NCI-H510A treated with DMSO at 0.1 percent for 48 hours (cell line): ENCODE data around the gene SLC35F3.

Experiments used
- DNase-seq: peaks from one replicate; lab custom pipeline; 2025; lab: John Stamatoyannopoulos, UW

SLC35F3 gene

DNA sequence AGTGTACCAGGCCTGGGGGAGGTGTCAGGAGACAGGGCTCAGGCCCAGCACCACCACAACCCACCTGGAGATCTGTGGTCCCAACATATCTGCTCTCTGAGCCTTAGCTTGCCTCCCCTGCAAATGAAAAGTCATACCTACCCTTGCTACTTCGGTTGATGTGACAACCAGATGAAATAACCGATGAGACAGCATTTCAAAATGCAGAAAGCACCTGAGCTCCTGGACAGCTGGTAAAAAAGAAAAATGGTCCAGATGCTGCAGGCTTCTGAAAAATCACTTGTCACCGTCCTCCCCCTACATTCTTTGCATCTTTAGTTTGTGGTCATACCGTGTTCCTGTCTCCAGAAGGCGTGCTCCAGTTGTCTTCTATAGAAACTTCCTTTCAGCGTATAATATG is 416.8 kb downstream of the SLC35F3 start:
- DNase-seq, result no peak

DNA sequence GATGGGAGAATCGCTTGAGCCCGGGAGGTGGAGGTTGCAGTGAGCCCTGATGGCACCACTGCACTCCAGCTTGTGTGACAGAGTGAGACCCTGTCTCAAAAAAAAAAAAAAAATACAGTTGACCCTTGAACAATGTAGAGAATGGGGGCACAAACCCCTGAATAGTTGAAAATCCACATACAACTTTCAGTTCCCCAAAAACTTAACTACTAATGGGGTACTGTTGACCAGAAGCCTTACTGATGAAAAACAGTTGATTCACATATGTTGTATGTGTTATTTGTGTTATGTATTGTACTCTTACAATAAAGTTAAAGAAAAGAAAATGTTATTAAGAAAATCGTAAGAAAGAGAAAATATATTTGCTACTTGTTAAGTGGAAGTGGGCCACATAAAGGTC is 417.6 kb downstream of the SLC35F3 start:
- no peak for DNase-seq

DNA sequence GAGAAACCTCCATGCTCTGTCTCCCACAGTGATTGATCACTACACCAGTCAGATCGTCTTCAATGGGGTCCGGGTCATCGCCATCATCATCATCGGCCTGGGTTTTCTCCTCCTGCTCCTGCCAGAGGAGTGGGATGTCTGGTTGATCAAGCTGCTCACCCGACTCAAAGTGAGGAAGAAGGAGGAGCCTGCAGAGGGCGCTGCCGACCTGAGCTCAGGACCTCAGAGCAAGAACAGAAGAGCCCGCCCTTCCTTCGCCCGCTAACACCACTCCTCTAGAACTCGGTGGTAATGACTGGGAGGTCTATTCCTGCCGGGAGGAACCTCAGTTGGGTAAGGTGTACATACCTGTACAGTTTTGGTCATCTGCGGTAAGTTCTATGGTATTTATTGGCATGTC is 418.5 kb downstream of the SLC35F3 start:
- no peak for DNase-seq

DNA sequence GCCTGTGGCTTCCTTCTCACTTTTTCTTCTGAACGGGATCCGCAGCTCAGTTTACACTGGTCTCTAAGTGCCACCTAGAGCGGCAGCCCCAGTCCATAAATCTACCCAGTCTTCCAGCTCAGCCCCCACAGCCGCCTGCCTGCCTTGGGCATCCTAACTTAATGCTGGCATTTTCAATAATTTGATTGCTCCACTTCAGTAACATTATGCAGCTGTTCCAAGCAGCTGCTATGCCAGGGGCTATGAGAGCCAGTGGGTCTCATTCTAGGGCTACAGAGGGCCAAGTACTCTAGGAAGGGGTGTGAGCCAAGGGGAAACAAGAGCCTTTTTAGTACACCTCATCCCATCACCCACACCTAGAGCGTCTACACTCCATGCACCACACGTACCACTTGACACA is 420.3 kb downstream of the SLC35F3 start:
- no peak for DNase-seq

DNA sequence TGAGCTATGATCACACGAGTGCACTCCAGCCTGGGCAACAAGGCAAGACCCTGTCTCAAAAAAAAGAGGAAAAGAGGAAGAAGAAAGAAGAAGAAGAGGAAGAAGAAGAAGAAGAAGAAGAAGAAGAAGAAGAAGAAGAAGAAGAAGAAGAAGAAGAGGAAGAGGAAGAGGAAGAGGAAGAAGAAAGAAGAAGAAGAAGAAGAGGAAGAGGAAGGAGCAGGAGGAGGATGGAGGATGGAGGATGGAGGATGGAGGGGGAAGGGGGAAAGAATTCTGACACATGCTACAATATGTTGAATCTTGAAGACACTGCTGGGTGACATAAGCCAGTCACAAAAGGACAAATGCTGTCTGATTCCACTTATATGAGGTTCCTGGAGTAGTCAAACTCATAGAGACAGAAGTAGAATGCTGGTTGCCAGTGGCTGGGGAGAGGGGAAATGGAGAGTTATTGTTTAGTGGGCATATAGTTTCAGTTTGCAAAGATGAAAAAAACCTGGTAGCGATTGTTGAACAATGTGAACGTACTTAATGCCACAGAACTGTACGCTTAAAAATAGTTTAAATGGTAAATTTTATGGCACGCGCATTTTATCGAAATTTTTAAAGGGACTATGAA is 421.5 kb downstream of the SLC35F3 start:
- no peak for DNase-seq

DNA sequence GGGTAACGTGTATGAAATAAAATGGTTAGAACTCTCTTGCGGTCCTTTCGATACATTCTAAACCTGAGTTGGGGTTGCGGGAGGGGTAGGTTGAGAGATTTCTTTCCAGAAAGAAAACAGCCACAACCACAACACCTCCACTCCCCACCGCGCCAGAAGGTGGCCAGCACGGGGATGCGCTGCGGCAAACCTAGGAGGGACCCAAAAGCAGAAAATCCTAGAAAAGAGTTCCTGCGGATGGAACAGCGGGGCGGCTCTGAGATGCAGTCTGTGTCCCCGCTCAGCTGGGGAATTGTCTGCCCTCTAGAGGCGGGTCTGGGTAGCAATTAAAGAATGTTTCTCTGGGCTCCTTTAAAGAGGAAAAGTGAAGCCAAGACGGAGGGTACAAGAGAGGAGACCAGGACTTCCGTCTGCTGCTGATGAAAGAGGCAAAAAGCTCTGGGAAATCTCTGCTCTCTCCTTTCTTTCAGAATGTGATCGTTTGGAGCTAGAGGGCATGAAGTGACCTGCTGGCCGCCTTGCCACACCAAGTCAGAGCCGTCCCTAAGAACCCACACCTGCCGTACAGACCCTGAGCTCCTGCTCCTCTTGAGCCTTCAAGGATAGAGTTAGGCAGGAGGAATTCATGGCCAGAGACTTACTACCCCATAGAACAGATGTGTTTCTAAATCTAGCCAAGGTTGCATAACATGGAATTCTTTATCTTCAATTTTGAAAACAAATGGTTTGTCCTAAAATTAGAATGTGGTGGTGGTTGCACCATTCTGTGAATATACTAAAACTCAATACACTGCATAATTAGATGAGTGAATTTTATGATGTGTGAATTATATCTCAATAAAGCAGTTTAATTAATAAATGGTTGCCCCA is 422.3 kb downstream of the SLC35F3 start:
- peak; percentile 33 for DNase-seq

DNA sequence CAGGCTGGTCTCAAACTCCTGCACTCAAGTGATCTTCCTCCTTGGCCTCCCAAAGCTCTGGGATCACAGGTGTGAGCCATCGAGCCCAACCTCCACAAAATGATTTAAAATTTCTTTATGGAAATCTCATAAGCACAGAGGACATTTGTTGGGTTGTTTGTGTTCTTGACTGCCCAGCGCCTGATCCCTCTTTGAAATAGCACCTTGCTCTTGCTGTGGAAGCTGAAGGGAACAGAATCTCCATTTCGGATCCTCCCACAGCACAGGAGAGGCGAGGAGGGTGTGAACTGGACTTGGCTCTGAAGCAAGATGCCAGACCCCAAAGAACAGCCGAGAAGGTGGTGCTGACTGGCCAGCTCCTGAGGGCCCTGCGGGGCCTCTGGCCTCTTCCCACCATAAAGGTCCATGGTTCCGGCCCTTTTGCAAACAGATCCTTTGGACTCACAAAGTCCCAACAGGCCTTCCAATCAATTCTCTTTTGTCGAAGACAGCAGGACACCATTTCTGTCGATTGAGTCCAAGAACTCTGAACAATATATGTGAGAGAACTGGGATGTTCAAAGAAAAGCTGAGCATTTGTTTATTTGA is 423.2 kb downstream of the SLC35F3 start:
- DNase-seq, result no peak

DNA sequence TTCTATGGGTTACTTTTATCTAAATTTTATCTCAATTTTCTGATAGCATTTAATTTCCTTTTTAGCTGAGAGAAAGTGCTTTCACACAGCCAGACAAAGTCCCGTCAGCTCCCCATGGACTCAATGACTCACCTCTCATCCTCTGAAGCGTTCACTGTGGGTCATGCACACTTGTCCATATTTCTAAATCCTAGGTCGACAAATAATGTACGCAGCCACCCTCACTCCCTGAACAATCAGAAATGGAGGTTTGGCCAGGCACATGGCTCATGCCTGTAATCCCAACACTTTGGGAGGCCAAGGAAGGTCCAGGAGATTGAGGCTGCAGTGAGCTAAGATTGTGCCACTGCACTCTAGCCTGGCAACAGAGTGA is 426.4 kb downstream of the SLC35F3 start:
- no peak for DNase-seq

DNA sequence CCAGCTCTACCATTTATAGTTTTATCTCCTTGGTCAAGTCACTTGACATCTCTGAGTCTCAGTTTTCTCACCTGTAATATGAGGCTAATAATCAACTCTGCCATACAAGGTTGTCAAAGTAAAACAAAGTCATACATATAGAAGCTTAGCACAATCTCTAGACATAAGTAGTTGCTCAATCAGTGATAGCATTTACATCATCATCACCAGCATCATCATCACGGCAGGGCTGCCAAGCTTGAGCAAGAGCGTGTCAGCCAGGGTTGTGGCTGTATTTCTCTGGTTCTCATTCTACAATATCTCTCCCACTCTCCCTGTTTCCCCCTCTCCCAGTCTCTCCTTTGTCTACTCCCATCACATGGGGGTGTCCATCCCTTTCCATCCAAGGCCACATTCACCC is 427.0 kb downstream of the SLC35F3 start:
- no peak for DNase-seq

DNA sequence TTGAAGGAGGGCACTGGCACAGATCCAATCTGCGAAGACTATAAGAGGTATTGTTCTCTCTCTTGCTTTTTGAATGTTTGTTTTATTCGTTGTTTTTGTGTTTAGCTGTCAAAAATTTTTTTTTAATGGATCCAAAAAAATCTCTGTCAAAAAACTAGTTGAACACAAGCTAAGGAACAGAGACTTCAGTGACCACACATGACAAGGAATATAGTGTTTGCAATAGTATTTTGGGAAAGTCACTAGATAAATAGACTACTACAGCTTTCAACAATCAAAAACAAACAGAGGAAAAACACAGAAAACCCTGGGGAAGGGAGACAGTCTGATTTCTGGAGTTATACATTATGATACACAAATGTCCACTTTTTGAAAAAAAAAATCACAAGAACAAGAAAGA is 431.9 kb downstream of the SLC35F3 start:
- DNase-seq, result no peak

DNA sequence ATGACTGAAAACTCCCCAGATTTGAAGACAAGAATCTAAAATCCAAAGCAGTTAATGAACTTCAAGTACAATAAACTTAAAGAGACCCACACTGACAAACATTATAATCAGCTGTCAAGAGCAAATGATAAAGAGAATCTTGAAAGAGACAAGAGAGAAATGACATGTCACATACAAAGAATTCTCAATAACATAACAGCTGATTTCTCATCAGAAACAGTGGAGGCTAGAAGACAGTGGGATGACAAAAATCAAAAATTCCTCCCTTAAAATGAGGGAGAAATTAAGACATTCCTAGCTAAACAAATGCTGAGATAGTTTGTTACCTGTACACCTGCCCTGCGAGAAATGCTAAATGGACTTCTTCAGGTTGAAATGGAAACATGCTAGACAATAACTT is 432.8 kb downstream of the SLC35F3 start:
- no peak for DNase-seq

DNA sequence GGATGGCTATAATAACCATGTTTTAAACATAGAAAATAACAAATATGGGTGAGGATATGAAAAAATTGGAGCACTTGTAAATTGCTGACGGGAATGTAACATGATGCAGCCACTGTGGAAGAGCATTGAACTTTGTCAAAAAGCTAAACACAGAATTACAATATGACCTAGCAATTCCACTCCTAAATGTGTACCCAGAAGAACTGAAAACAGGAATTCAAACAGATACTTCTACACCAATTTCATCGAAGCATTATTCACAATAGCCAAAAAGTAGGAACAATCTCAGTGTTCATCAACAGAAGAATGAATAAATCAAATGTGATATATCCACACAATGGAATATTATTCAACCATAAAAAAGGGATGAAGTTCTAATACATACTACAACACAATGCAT is 436.1 kb downstream of the SLC35F3 start:
- DNase-seq, result no peak

DNA sequence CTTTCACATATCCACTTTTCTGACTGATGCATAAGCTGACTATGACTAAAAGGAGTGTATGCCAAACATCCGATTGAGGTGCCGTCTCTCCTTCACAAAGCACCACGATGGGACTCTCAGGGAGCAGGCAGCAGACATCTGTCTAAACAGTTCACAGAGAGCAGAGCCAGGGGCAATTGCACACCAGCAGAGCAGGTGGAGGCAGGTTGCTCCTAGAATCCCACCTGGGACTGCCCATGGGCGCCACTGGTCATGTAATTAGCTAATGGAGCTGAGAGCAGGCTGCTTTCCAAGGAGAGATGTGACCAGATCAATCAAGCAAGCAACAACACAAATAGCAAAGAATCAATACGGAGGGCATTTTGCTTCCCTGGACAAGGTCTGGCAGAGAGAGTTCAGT is 438.3 kb downstream of the SLC35F3 start:
- no peak for DNase-seq

DNA sequence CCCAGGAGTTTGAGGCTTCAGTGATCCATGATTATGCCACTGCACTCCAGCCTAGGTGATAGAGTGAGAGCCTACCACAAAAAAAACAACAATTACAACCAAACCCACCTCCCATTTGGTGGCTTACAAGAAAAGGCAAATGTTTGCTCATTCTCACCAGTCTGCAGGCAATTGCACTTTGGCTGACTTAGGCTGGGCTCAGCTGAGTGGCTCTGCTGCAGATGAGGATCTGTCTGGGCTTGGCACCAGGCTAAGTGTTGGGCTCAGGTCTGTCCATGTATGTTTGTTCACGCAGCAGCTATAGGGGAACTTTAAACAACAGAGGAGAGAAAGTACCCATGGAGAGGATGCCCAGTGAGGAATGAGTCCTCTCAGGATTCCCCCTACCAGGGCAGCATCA is 440.8 kb downstream of the SLC35F3 start:
- no peak for DNase-seq

DNA sequence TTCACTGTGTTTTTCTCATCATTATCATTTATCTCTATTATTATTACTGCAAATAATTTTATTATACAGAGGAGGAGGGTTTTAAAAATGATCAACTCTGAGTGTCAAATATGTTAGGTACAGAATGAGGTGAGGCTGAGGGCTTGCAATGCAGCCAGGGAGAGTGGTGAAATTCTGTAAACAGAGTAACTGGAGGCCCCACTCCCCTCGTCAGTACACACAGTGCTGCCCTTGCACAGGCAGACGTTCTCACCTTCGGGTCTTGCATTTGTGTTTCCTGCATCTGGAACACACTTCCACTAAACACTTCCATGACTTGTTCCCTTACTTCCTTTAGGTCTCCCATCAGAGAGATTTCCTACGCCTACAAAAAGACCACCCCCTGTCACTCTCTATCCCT is 444.5 kb downstream of the SLC35F3 start:
- no peak for DNase-seq

DNA sequence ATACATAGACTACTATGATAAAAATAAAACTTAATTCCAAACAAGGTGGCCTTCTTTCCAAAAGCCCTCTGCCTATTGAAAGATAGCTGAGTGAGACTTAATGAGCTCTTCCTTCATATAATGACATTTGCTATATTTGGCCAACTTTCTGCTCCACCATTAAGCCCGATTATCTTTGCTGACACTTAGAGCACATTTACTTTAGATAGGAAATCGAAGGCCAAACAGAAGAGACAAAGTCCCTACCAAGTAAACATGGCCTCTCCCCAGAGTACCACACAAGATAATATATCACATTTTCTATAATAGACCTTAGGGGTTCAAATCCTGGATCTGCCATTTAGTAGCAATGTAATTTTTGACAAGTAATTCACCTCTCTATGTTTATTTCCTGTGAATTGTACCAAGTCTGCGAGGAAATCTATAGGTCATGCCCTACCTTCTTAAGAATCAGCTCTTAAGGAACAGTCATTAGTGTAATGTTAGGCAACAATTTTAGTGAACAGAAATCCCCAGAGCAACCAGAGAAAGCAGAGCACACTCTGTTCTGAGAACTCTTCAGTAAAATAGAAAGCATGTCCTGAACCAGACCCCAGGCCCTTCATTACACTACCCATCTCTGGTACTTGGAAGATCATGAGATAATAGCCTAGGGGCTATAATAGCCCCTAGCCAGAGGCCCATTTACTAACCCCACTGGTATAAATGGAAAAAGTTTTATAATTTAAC is 451.5 kb downstream of the SLC35F3 start:
- no peak for DNase-seq

DNA sequence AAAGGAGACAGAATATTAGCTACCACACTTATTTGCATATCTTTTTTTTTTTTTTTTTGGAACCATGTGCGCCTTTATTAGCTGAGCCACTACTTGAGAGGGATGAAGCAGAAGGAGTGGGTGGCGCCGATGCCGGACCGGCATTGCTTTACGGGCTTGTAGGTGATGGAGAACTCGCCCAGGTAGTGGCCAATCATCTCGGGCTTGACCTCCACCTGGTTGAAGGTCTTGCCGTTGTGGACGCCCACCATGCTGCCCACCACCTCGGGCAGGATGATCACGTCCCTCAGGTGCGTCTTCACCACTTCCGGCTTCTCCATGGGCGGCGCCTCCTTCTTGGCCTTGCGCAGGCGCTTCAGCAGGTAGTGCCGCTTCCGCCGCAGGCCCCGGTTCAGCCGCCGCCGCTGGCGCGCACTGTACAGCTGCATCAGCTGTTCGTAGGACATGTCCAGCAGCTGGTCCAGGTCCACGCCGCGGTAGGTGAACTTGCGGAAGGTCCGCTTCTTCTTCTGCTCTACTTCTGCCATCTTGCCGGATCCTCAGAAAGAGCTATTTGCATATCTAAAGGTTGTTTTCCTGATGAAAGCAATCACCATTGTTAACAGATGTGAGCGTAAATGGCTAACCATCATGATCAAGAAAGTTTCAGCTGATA is 452.3 kb downstream of the SLC35F3 start:
- peak; percentile 65 for DNase-seq

DNA sequence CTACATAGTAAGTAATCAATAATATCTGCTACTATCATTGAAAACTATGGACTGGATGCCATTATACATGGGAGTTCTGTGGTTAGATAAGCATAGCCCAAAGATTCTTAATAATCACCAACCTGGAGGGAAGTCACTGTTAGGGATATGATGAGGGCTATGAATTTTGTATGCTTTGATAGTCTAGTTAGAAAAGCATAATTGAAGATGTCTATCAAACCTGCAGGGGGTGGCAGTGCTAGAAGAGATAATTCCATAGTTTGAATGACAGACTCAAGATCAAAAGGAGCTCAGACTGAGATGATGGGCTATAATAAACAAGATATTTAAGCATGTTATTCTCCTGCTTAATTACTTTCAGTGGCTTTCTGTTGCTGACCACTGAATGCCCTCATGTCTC is 453.4 kb downstream of the SLC35F3 start:
- DNase-seq, result no peak

DNA sequence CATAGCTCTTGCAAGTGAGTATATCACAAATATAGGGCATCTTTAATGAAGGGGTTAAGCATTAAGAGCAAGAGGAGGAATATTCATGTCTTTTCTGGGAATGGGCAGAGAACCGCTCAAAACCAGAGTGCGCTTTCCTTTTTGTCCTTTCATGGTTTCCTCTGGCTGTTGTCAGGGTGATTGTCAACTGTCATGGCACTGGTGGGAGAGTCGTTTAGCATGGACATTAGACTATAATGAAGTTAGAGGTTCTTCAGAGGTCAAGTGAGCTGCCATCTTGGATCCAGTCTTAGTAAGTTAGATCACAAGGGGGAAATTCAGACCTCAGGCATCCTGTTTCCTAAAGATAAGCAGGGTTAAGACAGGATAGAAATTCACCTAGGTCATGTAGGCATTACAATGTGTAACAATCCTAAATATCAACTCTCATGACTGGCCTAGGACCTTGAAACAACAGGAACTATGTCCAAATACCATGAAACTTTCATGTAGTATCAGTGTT is 456.7 kb downstream of the SLC35F3 start:
- no peak for DNase-seq

DNA sequence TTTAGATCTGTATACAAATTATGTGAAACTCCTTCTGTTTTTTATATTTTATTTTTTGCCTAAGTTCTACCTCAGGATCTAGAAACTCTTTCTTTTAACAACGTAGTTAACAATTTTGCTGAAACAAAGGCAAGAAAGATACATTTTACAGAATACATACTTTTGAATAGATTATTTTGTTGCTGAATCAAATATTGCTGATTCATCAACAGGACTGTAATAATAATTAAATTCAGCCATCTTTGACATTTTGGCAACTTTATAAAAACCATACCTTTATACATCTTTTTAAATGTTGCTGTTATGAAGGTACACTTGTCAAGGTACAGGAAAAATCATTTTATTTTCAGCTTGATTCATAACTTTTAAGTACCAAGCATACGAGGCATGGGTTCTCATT is 458.1 kb downstream of the SLC35F3 start:
- no peak for DNase-seq

DNA sequence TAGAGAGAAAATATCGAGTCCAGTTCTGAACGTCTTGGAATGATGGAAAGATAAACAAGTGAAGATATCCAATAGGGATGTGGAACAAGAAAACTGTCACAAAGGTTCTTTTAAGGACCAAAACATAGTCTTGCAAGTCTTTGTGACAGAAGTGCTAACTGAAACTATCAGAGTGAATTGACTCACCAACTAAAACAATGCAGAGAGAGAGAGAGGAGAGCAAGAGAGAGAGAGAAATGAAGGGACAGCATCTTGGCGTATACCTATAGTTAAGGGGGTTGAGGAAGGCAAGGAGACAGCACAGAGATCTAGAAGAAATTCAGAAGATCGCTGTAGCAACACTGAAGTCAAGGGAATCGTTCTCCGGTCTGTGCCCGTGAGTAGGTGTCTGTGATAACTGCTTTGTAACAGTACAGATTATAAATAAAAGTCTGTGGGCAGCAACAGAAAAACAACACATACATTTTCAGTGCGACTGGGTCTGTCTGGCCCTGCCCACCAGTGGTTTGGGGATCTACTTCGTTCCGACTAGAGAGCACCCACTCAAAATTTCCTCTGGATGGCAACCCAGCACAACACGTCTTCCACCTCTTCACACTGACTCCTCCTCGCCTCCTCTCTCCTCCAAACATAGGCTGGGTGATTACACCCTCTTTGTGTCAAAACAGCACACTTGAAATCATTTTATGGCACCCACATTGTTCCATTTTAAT is 464.0 kb downstream of the SLC35F3 start:
- DNase-seq, result no peak
